CD4-positive, alpha-beta memory T cell (primary cell): Measurements from ENCODE around the gene SHROOM4. TPM values are rescaled to one million over a fixed set of nuclear protein-coding genes. Genes with fewer than 3 reads are reported as not detected.
A peak's percentile ranks its signal among the peaks of the same experiment; 100 is the strongest.

Source experiments
- CTCF ChIA-PET: fragments of 350-600 bp; sonication (Branson Sonifier 250); formaldehyde crosslinking; loops from one replicate; lab custom pipeline; 2021; ENCODE audit warnings: inconsistent platforms; ENCODE audit not compliant: partially characterized antibody; lab: Charles Lee
- POLR2A ChIA-PET: fragments of 350-600 bp; sonication (Branson Sonifier 250); formaldehyde crosslinking; loops from one replicate; lab custom pipeline; 2021; ENCODE audit not compliant: partially characterized antibody; lab: Charles Lee
- DNase-seq, 5 donors: peaks; one replicate each; pipeline versions ENCODE4 v3.0.0 to v3.0.0-alpha.2; 2020 to 2022; ENCODE audit warnings: mixed read lengths in 1 of 5
- H3K27ac ChIP-seq: one replicate; pipeline ENCODE4 v1.7.0; 2013; ENCODE audit warnings: low read depth, low read length
- H3K27me3 ChIP-seq: 2 replicates; pipeline ENCODE4 v1.7.0; 2013; ENCODE audit warnings: mild to moderate bottlenecking, low read length, moderate library complexity; ENCODE audit not compliant: insufficient read depth
- H3K36me3 ChIP-seq: 2 replicates; pipeline ENCODE4 v1.7.0; 2013; ENCODE audit warnings: mild to moderate bottlenecking, low read length, moderate library complexity; ENCODE audit not compliant: insufficient read depth
- H3K4me1 ChIP-seq: 2 replicates; pipeline ENCODE4 v1.7.0; 2013; ENCODE audit warnings: mild to moderate bottlenecking, low read length, moderate library complexity; ENCODE audit not compliant: insufficient read depth
- H3K4me3 ChIP-seq, 2 donors: one replicate each; pipeline ENCODE4 v1.7.0; 2013; ENCODE audit warnings: low read length in 2 of 2, mild to moderate bottlenecking in 1 of 2
- H3K9me3 ChIP-seq, 2 donors: one replicate each; pipeline ENCODE4 v1.7.0; 2013; ENCODE audit warnings: low read length in 2 of 2, control low read depth in 1 of 2; ENCODE audit not compliant: control insufficient read depth in 1 of 2
- H3K27ac Mint-ChIP-seq, 7 donors: one replicate each; pipeline ENCODE4 v1.8.0; 2020 to 2021; ENCODE audit warnings: mixed read lengths in 7 of 7, mild to moderate bottlenecking in 6 of 7, inconsistent platforms in 3 of 7, moderate library complexity in 3 of 7
- H3K27me3 Mint-ChIP-seq, 2 donors: one replicate each; pipeline ENCODE4 v1.8.0; 2020 to 2021; ENCODE audit warnings: mixed read lengths in 2 of 2
- H3K36me3 Mint-ChIP-seq, 2 donors: one replicate each; pipeline ENCODE4 v1.8.0; 2020 to 2021; ENCODE audit warnings: mixed read lengths in 2 of 2, inconsistent platforms in 1 of 2, mild to moderate bottlenecking in 1 of 2
- H3K4me1 Mint-ChIP-seq, 4 donors: one replicate each; pipeline ENCODE4 v1.8.0; 2020 to 2021; ENCODE audit warnings: mixed read lengths in 4 of 4, mild to moderate bottlenecking in 1 of 4
- H3K4me3 Mint-ChIP-seq, 8 donors: one replicate each; pipeline ENCODE4 v1.8.0; 2020 to 2021; ENCODE audit warnings: mixed read lengths in 8 of 8, mild to moderate bottlenecking in 7 of 8, moderate library complexity in 6 of 8, inconsistent platforms in 3 of 8
- H3K9me3 Mint-ChIP-seq, 8 donors: one replicate each; pipeline ENCODE4 v1.8.0; 2020 to 2021; ENCODE audit warnings: mixed read lengths in 8 of 8, mild to moderate bottlenecking in 5 of 8, inconsistent platforms in 3 of 8, moderate library complexity in 1 of 8
- intact Hi-C: fragments of 100-400 bp; cut with micrococcal nuclease; formaldehyde crosslinking; loops from one replicate; pipeline ENCODE4 v1.15.1; 2023
- polyA plus RNA-seq, 2 donors: library from polyadenylated mRNA; unstranded; fragments of 300-500 nt; fragmentation: Illumina TruSeq; gene quantifications; one replicate each; pipeline ENCODE4 v1.2.3, GENCODE V29; 2021
- total RNA-seq, 2 experiments: library from RNA; stranded (reverse); gene quantifications; one replicate each; pipeline ENCODE4 v1.2.3, GENCODE V29; 2021

Gene SHROOM4
- total and polyA plus RNA-seq, 4 experiments from 2014 or later, result not detected

DNA sequence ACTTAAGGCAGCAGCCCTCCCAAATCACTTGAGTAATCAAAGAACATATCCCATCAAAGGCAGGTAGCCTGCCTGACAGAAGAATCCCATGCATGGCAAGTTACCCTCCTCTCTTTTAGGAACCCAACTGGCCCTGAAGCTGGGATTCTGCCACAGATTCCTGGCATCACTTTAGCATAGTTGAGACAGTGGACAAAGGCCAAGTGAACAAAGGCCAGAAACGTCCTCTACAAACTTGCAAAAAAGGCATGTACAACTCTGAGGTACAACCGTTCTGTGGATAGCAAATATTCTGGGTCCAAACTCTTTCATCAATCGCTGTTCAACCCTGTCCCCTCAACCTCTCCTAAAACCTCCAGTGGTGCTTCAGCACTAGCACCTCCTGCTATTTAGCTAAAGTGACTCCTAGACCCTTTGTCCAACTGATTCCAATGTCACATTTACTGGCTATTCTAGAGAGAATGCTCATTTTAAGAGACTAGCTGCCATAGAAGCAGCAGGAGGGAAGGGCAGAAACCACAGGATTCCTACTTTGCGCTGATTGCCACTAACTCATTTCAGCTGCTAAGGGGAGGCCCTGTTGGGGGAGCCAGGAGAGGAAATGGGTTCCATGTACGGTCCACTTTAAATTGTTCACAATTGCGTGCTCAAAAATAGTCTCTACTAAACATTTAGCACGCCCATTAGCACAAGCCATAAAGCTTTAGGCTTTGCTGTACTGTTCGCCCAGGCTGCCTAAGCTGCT is 105.9 kb downstream of the SHROOM4 start:
- peaks cover 2 to 4% of the 10 kb centered on the region in 2 donors for H3K27me3 Mint-ChIP-seq

DNA sequence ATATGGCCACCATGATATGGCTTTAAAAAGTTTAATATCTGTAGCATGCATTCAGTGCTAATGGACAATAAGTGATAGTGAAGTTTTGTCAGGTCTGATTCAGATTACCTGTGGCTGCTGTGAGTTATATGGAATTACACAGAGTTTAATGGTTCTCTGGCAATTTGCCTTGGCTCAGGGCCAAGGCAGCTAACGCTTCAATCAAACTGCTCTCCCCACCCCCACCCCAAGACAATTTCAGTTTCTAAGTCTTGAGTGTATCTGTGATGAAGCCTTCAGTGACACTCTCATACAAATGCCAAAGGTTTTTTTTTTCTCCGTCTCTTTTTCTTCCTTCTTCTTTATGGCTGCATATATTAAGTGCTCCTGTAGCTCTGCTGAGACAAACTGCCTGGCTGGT is 106.6 kb downstream of the SHROOM4 start:
- no peaks in the 10 kb centered on the region for H3K4me1 Mint-ChIP-seq
- H3K4me3 ChIP-seq, result no peak overlapping the region
- POLR2A ChIA-PET, result no interaction called here
- H3K9me3 ChIP-seq, result no peaks in the 10 kb centered on the region
- H3K27ac Mint-ChIP-seq, result no peak overlapping the region
- no peaks in the 10 kb centered on the region for H3K36me3 Mint-ChIP-seq
- intact Hi-C loops, result no loop called here
- no peaks in the 10 kb centered on the region for H3K27me3 ChIP-seq
- H3K27me3 Mint-ChIP-seq, result peaks cover 2 to 4% of the 10 kb centered on the region in 2 donors
- DNase-seq, result no peak
- no peak overlapping the region for H3K4me3 Mint-ChIP-seq
- no peaks in the 10 kb centered on the region for H3K36me3 ChIP-seq
- no peaks in the 10 kb centered on the region for H3K9me3 Mint-ChIP-seq
- H3K27ac ChIP-seq, result no peak overlapping the region
- CTCF ChIA-PET, result no interaction called here
- no peaks in the 10 kb centered on the region for H3K4me1 ChIP-seq

More for the DNA sequence above, 105.9 kb downstream of the SHROOM4 start:
- Histone ChIP-seq H3K27me3 (no peaks in the 10 kb centered on the region), H3K36me3 (no peaks in the 10 kb centered on the region), H3K9me3 (no peaks in the 10 kb centered on the region), H3K27ac (no peak overlapping the region), H3K4me1 (no peaks in the 10 kb centered on the region), H3K4me3 (no peak overlapping the region)
- intact Hi-C loops, result no loop called here
- Mint-ChIP-seq H3K9me3 (no peaks in the 10 kb centered on the region), H3K27ac (no peak overlapping the region), H3K4me3 (no peak overlapping the region), H3K4me1 (no peaks in the 10 kb centered on the region), H3K36me3 (no peaks in the 10 kb centered on the region)
- CTCF ChIA-PET, result no interaction called here
- DNase-seq, result no peak
- POLR2A ChIA-PET, result no interaction called here

GRCh38 chrX:50705042-50705441 is 109.0 kb downstream of the SHROOM4 start:
- Mint-ChIP-seq H3K4me3 (no peak overlapping the region), H3K27me3 (peaks cover 2 to 4% of the 10 kb centered on the region in 2 donors), H3K4me1 (no peaks in the 10 kb centered on the region), H3K27ac (no peak overlapping the region), H3K9me3 (no peaks in the 10 kb centered on the region), H3K36me3 (no peaks in the 10 kb centered on the region)
- Histone ChIP-seq H3K4me1 (no peaks in the 10 kb centered on the region), H3K4me3 (no peak overlapping the region), H3K27me3 (no peaks in the 10 kb centered on the region), H3K36me3 (no peaks in the 10 kb centered on the region), H3K27ac (no peak overlapping the region), H3K9me3 (no peaks in the 10 kb centered on the region)
- POLR2A ChIA-PET, result no interaction called here
- no peak for DNase-seq
- intact Hi-C loops, result no loop called here
- CTCF ChIA-PET, result interaction anchor here (0.6 kb wide), 1 partner anchor 14 kb away, joined by 3 read pairs; no protein-coding TSS in a partner anchor

DNA sequence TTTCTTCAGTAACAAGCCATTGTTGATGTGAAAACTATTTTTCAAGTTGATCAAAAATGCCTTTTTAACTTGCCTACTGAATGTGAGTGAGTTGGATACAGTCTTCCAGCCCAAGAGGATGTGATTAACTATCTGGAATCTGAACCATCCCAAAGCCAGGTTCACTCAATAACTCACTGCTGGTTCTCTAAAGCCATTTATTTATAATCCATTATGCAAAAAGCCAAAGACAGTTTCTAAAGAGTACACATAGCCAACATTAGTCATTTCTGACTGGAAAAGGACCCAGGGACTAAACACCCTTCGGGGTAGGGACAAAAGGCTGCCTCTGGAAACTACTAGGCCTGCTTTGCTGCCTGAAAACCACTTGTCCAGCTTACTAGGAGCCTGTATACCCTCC is 109.6 kb downstream of the SHROOM4 start:
- ChIA-PET POLR2A (no interaction called here), CTCF (interaction anchor here (0.6 kb wide), 1 partner anchor 13 kb away, joined by 3 read pairs; no protein-coding TSS in a partner anchor)
- intact Hi-C loops, result no loop called here
- no peak overlapping the region for H3K27ac Mint-ChIP-seq
- no peak for DNase-seq
- Histone ChIP-seq H3K27me3 (no peaks in the 10 kb centered on the region), H3K4me1 (no peaks in the 10 kb centered on the region), H3K36me3 (no peaks in the 10 kb centered on the region), H3K27ac (no peak overlapping the region), H3K4me3 (no peak overlapping the region), H3K9me3 (no peaks in the 10 kb centered on the region)
- peaks cover 2 to 4% of the 10 kb centered on the region in 2 donors for H3K27me3 Mint-ChIP-seq
- H3K4me1 Mint-ChIP-seq, result no peaks in the 10 kb centered on the region
- H3K36me3 Mint-ChIP-seq, result no peaks in the 10 kb centered on the region
- no peaks in the 10 kb centered on the region for H3K9me3 Mint-ChIP-seq
- no peak overlapping the region for H3K4me3 Mint-ChIP-seq

DNA sequence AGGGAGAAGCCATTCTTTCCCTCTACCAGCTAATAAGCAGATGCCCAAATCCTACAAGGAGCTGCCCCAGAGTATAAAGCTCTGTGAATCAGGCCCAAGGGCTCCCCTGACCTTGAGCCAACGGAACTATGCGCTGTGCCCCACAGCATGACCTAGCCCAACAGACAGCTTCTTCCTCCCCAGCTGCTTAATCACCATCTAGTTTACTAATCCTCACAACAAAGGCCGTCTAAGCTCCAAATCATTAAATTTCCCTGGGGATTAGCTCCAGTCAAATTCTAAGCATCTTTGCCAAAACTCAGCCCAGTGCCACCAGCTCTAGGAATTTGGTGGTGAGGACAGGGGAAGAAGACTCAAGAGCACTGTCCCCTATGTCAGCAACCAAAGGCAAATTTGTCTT is 113.1 kb downstream of the SHROOM4 start:
- ChIA-PET POLR2A (no interaction called here), CTCF (no interaction called here)
- Mint-ChIP-seq H3K4me3 (no peak overlapping the region), H3K9me3 (no peaks in the 10 kb centered on the region), H3K4me1 (no peaks in the 10 kb centered on the region), H3K27me3 (peaks cover 0 to 4% of the 10 kb centered on the region in 2 donors), H3K27ac (peak overlapping the region in 1 of 7 donors; percentile 47), H3K36me3 (no peaks in the 10 kb centered on the region)
- no peaks in the 10 kb centered on the region for H3K36me3 ChIP-seq
- intact Hi-C loops, result no loop called here
- H3K27ac ChIP-seq, result no peak overlapping the region
- no peak for DNase-seq
- no peaks in the 10 kb centered on the region for H3K9me3 ChIP-seq
- H3K4me1 ChIP-seq, result no peaks in the 10 kb centered on the region
- no peaks in the 10 kb centered on the region for H3K27me3 ChIP-seq
- H3K4me3 ChIP-seq, result no peak overlapping the region

- Histone ChIP-seq H3K9me3 (no peaks in the 10 kb centered on the region), H3K36me3 (no peaks in the 10 kb centered on the region), H3K4me3 (no peak overlapping the region), H3K4me1 (no peaks in the 10 kb centered on the region), H3K27ac (no peak overlapping the region), H3K27me3 (no peaks in the 10 kb centered on the region)
- POLR2A ChIA-PET, result no interaction called here
- Mint-ChIP-seq H3K4me1 (no peaks in the 10 kb centered on the region), H3K36me3 (no peaks in the 10 kb centered on the region), H3K27me3 (peaks cover 3 to 5% of the 10 kb centered on the region in 2 donors), H3K4me3 (no peak overlapping the region), H3K27ac (no peak overlapping the region), H3K9me3 (no peaks in the 10 kb centered on the region)
- CTCF ChIA-PET, result no interaction called here
- no peak for DNase-seq
- intact Hi-C loops, result no loop called here
Observed at GRCh38 chrX:50698944-50699343, 115.0 kb downstream of the SHROOM4 start.

DNA sequence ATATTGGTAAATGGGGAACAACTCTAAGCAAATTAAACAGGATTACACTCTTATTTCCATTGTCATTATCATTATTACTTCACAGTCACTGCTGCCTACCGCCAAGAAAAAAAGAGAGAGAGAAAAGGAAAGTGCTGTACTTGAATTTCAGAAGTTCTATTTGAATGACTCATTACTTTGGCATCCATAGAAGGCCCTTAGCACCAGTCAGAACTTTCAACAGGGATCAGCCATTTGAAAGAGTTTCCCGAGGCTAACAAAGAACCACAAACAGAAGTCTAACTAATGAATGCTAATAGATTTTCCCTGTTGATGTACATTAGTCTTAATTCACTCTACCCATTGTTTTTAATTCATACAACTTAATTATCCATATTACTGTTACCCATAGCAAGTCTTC is 116.3 kb downstream of the SHROOM4 start:
- CTCF ChIA-PET, result no interaction called here
- H3K36me3 Mint-ChIP-seq, result no peaks in the 10 kb centered on the region
- no peak overlapping the region for H3K27ac ChIP-seq
- H3K27me3 Mint-ChIP-seq, result peaks cover 7 to 8% of the 10 kb centered on the region in 2 donors
- DNase-seq, result no peak
- no peaks in the 10 kb centered on the region for H3K9me3 ChIP-seq
- no peaks in the 10 kb centered on the region for H3K4me1 ChIP-seq
- H3K27me3 ChIP-seq, result no peaks in the 10 kb centered on the region
- H3K4me3 ChIP-seq, result no peak overlapping the region
- no peak overlapping the region for H3K4me3 Mint-ChIP-seq
- peaks cover 0 to 2% (median 0%) of the 10 kb centered on the region in 8 donors for H3K9me3 Mint-ChIP-seq
- H3K27ac Mint-ChIP-seq, result no peak overlapping the region
- no peaks in the 10 kb centered on the region for H3K36me3 ChIP-seq
- no peaks in the 10 kb centered on the region for H3K4me1 Mint-ChIP-seq
- POLR2A ChIA-PET, result no interaction called here
- intact Hi-C loops, result no loop called here
